GM23338 (cell line): Measurements from ENCODE around the gene OSBPL3.

ENCODE experiments used
- CREB1 ChIP-seq: fragments of 250-450 bp; sonication (Bioruptor Pico); IDR thresholded peaks from 2 replicates; pipeline ENCODE4 v1.5.0; 2020; ENCODE audit warnings: low read depth, mild to moderate bottlenecking, moderate library complexity
- EZH2 ChIP-seq: fragments of 200-600 bp; sonication (generic); IDR thresholded peaks from one replicate; pipeline ENCODE4 v1.8.0; 2017; ENCODE audit warnings: antibody characterized with exemption, mild to moderate bottlenecking, low read depth; ENCODE audit not compliant: unreplicated experiment
- EZH2phosphoT487 ChIP-seq: fragments of 200-600 bp; sonication (generic); IDR thresholded peaks from one replicate; pipeline ENCODE4 v1.8.1; 2018; ENCODE audit warnings: antibody characterized with exemption; ENCODE audit not compliant: unreplicated experiment
- JUNB ChIP-seq: IDR thresholded peaks from one replicate; pipeline ENCODE4 v1.6.1; 2016; ENCODE audit warnings: antibody characterized with exemption; ENCODE audit not compliant: unreplicated experiment
- POLR2AphosphoS5 ChIP-seq: IDR thresholded peaks from 2 replicates; pipeline ENCODE4 v1.6.1; 2016; ENCODE audit warnings: antibody characterized with exemption, low read depth
- ZNF114 ChIP-seq: fragments of 250-450 bp; sonication (Bioruptor Pico); IDR thresholded peaks from 2 replicates; pipeline ENCODE4 v1.5.0; 2020; ENCODE audit warnings: mild to moderate bottlenecking, moderate library complexity
- ZNF331 ChIP-seq: fragments of 250-450 bp; sonication (Bioruptor Pico); IDR thresholded peaks from 2 replicates; pipeline ENCODE4 v1.5.0; 2020; ENCODE audit warnings: low read depth, mild to moderate bottlenecking, moderate library complexity
- TF ChIP-seq, protein P1 (sequence below), 2 experiments: fragments of 200-600 bp in 1 of 2; sonication (generic) in 1 of 2; conservative IDR thresholded peaks; 2 replicates each; pipeline versions ENCODE4 v1.5.1 to v1.6.1; 2016 to 2017; ENCODE audit warnings: antibody characterized with exemption in 2 of 2, low read depth in 2 of 2, mild to moderate bottlenecking in 2 of 2, moderate library complexity in 1 of 2
- TF ChIP-seq, protein P2 (sequence below): IDR thresholded peaks from 2 replicates; pipeline ENCODE4 v1.6.1; 2016; ENCODE audit warnings: antibody characterized with exemption
- TF ChIP-seq, protein P3 (sequence below): IDR thresholded peaks from one replicate; pipeline ENCODE4 v1.6.1; 2018; ENCODE audit warnings: antibody characterized with exemption; ENCODE audit not compliant: unreplicated experiment
- TF ChIP-seq, protein P4 (sequence below): fragments of 250-450 bp; sonication (Bioruptor Pico); IDR thresholded peaks from 2 replicates; pipeline ENCODE4 v1.5.0; 2020; ENCODE audit warnings: mild to moderate bottlenecking, moderate library complexity

DNA sequence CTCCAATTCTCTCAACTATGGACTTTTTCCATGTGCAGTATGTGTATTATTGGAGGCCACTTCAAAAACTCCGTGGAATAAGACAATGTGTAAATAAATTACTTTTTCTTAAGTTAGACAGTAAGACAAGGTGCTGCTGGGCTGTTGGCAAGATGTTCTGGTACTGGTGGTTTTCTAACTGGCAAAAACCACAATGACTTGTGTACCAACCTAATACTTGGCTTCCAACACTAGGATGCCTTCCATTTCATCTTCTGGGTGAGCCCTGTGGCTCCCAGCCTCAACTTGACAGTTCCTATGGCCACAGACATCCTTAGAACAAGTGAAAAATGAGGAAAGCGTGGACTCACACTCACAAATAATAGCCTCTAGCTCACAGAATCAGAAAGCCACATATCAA, 77.0 kb downstream of the OSBPL3 start:
- no peak for TF ChIP-seq EZH2
- no peak for TF ChIP-seq EZH2phosphoT487
- TF ChIP-seq, protein P1, sequence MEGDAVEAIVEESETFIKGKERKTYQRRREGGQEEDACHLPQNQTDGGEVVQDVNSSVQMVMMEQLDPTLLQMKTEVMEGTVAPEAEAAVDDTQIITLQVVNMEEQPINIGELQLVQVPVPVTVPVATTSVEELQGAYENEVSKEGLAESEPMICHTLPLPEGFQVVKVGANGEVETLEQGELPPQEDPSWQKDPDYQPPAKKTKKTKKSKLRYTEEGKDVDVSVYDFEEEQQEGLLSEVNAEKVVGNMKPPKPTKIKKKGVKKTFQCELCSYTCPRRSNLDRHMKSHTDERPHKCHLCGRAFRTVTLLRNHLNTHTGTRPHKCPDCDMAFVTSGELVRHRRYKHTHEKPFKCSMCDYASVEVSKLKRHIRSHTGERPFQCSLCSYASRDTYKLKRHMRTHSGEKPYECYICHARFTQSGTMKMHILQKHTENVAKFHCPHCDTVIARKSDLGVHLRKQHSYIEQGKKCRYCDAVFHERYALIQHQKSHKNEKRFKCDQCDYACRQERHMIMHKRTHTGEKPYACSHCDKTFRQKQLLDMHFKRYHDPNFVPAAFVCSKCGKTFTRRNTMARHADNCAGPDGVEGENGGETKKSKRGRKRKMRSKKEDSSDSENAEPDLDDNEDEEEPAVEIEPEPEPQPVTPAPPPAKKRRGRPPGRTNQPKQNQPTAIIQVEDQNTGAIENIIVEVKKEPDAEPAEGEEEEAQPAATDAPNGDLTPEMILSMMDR (conservative IDR thresholded peaks at IDR 0.05; ENCODE audit: low read depth in 2 of 2): no peak
- no peak for TF ChIP-seq JUNB
- TF ChIP-seq, protein P2, sequence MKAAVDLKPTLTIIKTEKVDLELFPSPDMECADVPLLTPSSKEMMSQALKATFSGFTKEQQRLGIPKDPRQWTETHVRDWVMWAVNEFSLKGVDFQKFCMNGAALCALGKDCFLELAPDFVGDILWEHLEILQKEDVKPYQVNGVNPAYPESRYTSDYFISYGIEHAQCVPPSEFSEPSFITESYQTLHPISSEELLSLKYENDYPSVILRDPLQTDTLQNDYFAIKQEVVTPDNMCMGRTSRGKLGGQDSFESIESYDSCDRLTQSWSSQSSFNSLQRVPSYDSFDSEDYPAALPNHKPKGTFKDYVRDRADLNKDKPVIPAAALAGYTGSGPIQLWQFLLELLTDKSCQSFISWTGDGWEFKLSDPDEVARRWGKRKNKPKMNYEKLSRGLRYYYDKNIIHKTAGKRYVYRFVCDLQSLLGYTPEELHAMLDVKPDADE: no peak
- no peak for TF ChIP-seq POLR2AphosphoS5
- no peak for TF ChIP-seq ZNF114 (CRISPR knock-in tag)
- no peak for TF ChIP-seq CREB1 (CRISPR knock-in tag)
- TF ChIP-seq, protein P3, sequence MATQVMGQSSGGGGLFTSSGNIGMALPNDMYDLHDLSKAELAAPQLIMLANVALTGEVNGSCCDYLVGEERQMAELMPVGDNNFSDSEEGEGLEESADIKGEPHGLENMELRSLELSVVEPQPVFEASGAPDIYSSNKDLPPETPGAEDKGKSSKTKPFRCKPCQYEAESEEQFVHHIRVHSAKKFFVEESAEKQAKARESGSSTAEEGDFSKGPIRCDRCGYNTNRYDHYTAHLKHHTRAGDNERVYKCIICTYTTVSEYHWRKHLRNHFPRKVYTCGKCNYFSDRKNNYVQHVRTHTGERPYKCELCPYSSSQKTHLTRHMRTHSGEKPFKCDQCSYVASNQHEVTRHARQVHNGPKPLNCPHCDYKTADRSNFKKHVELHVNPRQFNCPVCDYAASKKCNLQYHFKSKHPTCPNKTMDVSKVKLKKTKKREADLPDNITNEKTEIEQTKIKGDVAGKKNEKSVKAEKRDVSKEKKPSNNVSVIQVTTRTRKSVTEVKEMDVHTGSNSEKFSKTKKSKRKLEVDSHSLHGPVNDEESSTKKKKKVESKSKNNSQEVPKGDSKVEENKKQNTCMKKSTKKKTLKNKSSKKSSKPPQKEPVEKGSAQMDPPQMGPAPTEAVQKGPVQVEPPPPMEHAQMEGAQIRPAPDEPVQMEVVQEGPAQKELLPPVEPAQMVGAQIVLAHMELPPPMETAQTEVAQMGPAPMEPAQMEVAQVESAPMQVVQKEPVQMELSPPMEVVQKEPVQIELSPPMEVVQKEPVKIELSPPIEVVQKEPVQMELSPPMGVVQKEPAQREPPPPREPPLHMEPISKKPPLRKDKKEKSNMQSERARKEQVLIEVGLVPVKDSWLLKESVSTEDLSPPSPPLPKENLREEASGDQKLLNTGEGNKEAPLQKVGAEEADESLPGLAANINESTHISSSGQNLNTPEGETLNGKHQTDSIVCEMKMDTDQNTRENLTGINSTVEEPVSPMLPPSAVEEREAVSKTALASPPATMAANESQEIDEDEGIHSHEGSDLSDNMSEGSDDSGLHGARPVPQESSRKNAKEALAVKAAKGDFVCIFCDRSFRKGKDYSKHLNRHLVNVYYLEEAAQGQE: no peak
- TF ChIP-seq ZNF331: no peak
- TF ChIP-seq, protein P4, sequence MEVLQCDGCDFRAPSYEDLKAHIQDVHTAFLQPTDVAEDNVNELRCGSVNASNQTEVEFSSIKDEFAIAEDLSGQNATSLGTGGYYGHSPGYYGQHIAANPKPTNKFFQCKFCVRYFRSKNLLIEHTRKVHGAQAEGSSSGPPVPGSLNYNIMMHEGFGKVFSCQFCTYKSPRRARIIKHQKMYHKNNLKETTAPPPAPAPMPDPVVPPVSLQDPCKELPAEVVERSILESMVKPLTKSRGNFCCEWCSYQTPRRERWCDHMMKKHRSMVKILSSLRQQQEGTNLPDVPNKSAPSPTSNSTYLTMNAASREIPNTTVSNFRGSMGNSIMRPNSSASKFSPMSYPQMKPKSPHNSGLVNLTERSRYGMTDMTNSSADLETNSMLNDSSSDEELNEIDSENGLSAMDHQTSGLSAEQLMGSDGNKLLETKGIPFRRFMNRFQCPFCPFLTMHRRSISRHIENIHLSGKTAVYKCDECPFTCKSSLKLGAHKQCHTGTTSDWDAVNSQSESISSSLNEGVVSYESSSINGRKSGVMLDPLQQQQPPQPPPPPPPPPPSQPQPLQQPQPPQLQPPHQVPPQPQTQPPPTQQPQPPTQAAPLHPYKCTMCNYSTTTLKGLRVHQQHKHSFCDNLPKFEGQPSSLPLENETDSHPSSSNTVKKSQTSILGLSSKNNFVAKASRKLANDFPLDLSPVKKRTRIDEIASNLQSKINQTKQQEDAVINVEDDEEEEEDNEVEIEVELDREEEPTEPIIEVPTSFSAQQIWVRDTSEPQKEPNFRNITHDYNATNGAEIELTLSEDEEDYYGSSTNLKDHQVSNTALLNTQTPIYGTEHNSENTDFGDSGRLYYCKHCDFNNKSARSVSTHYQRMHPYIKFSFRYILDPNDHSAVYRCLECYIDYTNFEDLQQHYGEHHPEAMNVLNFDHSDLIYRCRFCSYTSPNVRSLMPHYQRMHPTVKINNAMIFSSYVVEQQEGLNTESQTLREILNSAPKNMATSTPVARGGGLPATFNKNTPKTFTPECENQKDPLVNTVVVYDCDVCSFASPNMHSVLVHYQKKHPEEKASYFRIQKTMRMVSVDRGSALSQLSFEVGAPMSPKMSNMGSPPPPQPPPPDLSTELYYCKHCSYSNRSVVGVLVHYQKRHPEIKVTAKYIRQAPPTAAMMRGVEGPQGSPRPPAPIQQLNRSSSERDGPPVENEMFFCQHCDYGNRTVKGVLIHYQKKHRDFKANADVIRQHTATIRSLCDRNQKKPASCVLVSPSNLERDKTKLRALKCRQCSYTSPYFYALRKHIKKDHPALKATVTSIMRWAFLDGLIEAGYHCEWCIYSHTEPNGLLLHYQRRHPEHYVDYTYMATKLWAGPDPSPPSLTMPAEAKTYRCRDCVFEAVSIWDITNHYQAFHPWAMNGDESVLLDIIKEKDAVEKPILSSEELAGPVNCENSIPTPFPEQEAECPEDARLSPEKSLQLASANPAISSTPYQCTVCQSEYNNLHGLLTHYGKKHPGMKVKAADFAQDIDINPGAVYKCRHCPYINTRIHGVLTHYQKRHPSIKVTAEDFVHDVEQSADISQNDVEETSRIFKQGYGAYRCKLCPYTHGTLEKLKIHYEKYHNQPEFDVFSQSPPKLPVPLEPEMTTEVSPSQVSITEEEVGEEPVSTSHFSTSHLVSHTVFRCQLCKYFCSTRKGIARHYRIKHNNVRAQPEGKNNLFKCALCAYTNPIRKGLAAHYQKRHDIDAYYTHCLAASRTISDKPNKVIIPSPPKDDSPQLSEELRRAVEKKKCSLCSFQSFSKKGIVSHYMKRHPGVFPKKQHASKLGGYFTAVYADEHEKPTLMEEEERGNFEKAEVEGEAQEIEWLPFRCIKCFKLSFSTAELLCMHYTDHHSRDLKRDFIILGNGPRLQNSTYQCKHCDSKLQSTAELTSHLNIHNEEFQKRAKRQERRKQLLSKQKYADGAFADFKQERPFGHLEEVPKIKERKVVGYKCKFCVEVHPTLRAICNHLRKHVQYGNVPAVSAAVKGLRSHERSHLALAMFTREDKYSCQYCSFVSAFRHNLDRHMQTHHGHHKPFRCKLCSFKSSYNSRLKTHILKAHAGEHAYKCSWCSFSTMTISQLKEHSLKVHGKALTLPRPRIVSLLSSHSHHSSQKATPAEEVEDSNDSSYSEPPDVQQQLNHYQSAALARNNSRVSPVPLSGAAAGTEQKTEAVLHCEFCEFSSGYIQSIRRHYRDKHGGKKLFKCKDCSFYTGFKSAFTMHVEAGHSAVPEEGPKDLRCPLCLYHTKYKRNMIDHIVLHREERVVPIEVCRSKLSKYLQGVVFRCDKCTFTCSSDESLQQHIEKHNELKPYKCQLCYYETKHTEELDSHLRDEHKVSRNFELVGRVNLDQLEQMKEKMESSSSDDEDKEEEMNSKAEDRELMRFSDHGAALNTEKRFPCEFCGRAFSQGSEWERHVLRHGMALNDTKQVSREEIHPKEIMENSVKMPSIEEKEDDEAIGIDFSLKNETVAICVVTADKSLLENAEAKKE (CRISPR knock-in tag): no peak
